HG03103 (cell line): ENCODE data around the gene PTPRT.

Source experiments
- ATAC-seq: cut with Tn5 transposase; IDR thresholded peaks from one replicate; pipeline ENCODE4 v1.9.1; 2021; ENCODE audit warnings: low read depth; ENCODE audit not compliant: unreplicated experiment

PTPRT gene

GRCh38 chr20:42650191-42650746 is 539.4 kb downstream of the PTPRT start:
- ATAC-seq, result no peak

- ATAC-seq, result no peak
Measured at GRCh38 chr20:42649748-42650147, 540.0 kb downstream of the PTPRT start.

DNA sequence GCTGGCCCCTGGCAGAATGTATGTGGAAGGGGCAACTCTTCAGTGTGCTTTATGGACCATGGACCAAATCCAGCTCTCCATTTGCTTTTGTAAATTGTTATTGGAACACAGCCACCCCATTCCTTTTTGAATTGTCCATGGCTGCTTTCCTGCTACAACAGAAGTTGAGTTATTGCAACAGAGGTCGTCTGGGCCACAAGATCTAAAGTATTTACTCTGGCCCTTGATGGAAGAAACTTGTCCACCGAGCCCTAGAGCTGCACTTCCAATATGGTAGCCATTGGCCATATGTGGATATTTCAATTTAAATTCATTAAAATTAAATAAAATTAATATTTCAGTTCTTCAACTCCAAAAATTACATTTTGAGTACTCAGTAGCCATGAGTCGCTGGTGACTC is 543.5 kb downstream of the PTPRT start:
- no peak for ATAC-seq

DNA sequence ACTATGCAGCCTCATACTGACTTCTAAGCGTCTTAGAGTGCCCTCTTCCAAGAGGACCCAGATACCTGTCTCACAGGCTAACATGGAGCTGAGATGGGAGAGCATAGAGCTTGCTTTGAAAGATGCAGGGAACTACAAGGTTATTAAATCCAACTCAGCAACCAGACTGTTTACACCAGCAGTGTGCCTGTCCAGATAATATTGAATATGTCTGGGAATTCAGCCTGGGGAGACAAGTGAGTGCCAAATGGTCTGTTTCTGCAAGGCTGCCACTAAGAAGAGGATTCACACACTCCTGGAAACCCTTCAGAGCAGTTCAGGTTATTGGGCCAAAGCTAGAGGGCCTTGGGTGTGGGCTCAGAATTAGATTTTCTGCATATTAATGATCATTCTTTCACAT is 547.8 kb downstream of the PTPRT start:
- no peak for ATAC-seq

GRCh38 chr20:42639140-42639539 is 550.6 kb downstream of the PTPRT start:
- ATAC-seq, result no peak

- no peak for ATAC-seq
Measured at GRCh38 chr20:42635699-42636411, 553.9 kb downstream of the PTPRT start.

GRCh38 chr20:42634156-42634555 is 555.5 kb downstream of the PTPRT start:
- ATAC-seq, result no peak

- ATAC-seq, result no peak
Measured at GRCh38 chr20:42628683-42629082, 561.0 kb downstream of the PTPRT start.

- ATAC-seq, result no peak
Measured at GRCh38 chr20:42613076-42613475, 576.6 kb downstream of the PTPRT start.

DNA sequence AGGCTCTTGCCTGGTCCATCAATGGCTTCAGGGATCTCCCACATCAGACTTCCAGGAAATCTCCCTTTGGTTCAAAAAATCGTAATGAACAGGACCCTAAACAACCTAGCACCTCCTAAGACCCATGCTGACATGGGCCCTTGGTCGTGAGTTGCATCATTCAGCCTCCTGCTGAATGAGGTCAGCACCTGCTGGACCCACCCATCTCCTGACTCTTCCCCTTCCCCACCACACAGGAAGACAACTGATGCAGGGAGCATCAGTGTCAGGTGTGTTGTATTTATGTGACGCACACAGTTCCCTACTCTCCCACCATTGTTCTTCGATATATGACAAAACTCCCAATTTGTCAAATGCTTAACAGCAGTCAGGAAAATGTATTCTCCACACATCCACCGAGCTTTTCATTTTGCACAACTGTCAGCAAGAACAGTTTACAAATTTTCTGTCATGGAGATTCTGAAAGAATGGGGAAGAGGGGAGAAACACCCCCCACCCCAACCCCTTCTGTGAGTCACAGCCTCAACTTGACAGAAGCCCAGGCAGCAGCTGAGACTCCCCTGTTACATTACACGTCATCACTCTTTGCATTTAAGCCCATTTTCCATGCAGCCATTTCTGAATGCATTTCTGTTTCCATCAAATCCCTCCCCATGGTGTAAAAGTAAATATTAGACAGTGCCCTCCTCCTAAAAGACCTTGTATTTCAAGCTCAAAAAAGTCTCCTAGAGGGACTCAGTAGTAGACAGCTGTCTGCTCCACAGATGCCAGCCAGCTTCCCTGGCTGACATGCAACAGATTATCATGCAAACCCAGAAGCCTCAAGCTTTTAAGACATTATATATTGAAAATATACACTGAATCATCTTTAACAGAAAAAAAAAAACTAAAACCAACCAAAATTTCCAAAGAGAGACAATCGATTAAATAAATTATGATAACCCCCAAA is 577.5 kb downstream of the PTPRT start:
- no peak for ATAC-seq

DNA sequence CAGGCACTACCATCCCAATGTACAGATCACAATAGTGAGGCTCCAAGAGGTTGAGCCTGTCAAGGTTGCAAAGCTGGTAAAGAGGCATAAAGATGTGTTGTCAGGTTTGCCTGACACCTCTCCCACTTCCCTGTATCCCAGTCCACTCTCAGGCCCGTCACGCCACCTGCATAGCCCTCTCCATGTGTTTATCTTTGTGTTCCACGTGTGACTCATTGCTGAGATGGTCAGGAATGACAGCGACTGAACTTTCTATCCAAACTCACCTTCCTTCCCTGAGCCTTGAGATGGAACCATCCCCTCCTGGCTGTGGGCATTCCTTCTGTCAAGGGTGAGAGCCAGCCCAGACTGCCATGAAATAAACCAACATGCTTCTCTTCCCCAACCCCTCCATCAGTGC is 578.3 kb downstream of the PTPRT start:
- ATAC-seq, result no peak

DNA sequence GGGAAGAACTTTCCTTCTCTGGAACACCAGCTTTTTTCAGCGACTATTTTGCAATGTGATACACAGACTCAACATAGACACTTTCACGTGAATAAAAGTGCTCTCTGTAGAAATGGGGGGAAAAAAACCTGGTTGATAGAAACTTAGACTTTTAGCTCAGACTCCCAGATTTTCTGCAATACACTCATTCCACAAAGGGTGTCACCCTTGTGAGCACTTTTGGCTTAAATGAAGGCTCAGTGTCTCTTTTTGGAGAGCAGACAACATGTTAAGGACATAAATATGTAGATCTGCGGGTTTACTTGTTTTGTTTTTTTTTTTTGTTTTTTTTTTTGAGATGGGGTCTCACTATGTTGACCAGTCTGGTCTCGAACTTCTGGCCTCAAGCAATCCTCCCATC is 579.6 kb downstream of the PTPRT start:
- ATAC-seq, result no peak

GRCh38 chr20:42609618-42610017 is 580.1 kb downstream of the PTPRT start:
- no peak for ATAC-seq

DNA sequence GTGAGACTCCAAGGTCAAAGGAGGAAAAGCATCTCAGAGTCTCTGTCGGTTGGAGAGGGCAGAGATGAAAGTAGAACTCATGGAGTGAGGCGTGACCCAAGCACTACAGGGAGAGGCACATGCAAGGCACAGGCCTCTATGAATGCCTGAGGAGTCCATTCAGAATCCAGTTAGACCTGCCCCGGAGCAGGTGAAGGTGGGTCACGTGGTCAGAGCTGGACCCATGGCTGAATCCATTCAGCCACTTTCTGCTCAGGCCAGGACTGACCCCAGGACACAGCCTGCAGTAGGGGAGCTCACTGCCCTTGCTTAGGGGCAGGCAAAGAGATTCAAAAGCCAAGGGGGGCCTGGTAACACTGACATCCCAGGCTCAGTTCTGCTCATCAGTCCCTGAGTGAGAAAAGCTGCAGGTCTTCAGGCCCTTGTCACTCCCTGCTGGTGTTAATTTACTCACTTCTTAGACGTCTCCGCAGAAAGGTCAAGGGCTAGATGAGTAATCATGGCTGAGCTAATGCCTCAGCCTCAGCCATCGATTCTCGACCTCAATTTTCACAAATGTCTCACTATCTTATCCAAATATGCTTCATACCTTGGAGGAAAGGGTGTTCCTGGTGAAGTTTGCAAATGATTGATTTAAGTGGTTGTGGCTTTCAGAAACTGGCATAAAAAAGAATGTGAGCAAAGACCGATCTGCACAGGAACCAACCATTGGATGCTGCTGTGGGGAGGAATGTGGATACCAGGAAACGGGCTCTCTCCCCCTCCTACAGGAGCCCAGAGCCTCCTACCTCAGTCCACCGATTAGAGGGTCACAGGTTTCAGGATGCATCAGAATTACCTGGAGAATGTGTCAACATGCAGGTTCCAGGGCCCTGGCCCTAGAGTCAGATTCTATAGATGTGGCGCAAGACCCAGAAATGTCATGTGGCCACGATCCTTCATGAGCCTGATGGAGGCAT is 584.4 kb downstream of the PTPRT start:
- no peak for ATAC-seq

DNA sequence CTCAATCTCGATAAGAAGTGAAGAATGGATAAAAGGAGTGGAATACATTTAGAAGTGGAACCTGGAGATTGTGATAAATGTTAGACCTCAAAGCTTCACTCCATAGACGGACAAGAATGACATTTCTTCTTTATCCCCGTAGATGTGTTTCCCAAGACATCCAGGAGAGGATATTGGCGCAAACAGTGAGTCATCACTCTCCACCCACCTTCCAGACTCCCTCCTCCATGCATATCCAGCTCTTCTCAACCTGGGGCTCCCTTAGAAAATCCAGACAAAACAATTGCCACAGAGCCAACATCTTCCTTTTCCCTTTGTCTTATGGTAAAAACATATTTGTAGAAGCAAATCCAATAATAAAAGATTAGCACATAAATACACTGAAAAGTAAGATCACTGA is 586.1 kb downstream of the PTPRT start:
- no peak for ATAC-seq

DNA sequence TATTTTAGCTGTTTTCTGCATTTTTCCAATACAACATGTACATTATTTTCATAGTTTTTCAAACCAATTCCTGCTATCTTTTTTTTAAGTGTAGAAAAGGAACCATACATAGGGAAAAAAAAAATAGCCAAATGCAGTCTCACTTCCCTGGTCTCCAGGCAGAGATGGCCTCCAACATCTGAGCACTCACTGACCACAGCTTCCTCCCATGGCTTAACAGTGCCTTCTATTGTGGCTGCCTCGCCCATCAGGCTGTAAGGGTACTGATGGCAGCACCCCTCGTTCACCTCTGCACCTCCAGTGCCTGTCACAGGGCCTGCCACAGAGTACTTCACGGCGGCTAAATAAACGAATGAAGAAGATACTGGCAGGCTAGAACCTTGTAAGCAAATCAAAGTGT is 591.1 kb downstream of the PTPRT start:
- ATAC-seq, result no peak

DNA sequence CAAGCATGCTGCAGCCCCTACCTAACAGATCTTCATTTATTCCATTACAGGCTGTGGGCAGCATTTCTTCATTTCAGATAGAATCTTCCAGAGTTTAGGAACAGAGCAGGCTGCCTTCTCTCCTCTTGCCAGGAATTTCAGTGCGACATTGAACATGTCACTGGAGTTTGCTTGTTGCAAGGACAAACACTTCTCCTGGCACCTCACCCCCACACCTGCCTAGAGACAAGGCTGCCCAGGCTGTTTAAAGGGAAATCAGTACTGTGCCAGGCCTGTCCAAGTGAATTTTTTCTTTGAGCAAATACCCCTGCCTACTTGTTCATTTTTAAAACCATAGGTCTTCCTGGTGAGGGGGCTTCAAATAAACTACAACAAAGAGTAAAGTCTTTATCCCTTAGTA is 594.1 kb downstream of the PTPRT start:
- ATAC-seq, result no peak

DNA sequence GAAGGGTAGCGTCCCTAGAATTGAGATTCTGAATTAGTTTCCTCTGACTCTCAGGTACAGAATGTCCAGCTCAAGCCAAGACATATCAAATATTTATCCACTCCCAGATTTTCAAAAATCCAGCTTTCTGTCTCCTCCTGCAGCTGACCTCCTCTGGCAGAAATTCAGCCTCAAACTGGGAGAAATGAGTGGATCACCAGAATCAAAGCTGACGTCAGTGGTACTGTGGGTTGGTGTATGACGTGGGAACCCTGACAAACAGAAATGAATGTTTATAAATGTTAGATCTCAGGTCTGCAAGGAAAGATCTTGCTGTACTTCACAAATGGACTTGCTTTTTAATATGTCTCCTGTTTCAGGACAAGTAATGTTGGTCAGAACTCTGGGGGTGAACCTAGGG is 595.0 kb downstream of the PTPRT start:
- ATAC-seq, result no peak

DNA sequence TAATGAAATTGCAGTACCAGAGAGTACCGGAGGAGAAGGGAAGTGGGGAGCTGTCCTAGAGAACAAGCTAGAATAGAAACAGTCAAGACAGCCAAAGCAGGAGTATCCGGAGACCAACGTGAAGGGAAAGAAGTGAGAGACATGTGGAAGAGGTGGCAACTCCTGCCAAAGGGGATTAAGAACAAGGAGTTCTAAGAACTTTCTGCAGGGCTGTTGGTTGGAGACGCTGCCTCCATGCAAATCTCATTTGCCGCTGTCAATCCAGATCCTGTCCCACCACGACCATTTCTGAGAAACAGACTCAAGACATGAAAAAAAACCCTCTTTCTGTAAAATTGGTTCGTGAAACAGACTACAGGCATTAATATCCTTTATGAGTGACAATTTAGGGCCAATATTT is 595.7 kb downstream of the PTPRT start:
- ATAC-seq, result no peak

GRCh38 chr20:42589976-42590639 is 599.6 kb downstream of the PTPRT start:
- ATAC-seq, result no peak
